T1000 (cell line): ENCODE data around the gene OSBPL5.
"Not testable (repeated sequence)": the region's sequence is repeated elsewhere in the genome, so short reads cannot be mapped to it uniquely, and the experiment has no call there.

ENCODE experiments used
- DNase-seq: peaks from one replicate; lab custom pipeline; 2025; ENCODE audit warnings: mixed read lengths; lab: John Stamatoyannopoulos, UW

Gene OSBPL5

DNA sequence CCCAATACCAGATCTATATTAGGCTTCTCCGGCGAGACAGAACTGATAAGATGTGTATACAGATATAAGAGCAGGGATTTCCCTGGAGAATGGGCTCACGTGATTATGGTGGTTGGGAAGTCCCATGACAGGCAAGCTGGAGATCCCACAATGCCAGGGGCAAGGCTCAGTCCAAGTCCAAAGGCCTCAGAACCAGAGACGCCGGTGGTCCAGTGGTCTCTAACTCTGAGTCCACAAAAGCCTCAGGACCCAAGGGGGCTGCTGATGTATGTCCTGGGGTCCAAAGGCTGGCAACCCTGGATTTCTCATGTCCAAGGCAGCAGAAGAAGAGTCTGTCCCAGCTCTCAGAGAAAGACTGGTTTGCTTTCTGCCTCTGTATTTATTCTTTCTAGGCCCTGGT lies 15.8 kb upstream of the OSBPL5 start:
- no peak for DNase-seq

- DNase-seq = no peak
These were observed 13.2 kb upstream of the OSBPL5 start for GRCh38 chr11:3178349-3178748.

GRCh38 chr11:3177931-3178330 lies 12.8 kb upstream of the OSBPL5 start:
- DNase-seq = no peak

DNA sequence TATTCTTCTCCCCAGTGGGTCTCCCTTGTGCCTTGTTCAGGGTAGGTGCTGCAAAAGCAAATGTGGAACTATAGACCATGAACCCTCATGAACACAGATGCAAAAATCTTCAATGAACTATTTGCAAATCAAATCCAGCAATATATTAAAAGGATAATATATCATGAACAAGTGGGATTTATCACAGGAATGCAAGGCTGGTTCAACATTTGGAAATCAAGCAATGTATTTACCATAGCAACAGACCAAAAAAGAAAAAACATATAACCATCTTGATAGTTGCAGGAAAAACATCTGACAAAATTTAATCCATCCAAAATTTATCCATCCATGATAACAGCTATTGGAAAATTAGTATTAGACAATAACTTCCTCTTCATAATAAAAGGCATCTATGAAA lies 11.4 kb upstream of the OSBPL5 start:
- DNase-seq = no peak

DNA sequence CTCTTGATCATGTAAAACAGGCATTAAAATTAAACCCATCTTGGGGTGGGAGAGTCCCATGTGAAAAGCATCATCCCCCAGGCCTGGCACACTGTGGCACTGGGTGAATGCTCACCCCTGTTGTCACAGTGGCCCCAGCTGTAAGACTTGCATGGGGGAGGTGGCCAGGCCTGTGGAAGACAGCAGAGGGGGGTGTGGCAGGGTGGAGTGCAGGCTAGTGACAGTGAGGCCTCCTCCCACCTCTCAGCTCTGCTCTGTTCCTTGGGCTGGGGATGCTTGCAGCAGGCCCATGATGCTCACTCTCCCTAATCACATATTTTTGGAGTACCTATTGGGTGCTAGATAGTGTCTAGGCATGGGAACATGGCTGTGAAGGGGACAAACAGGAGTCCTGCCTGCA lies 10.1 kb upstream of the OSBPL5 start:
- DNase-seq = no peak

- DNase-seq = no peak
These were observed 9.3 kb upstream of the OSBPL5 start for GRCh38 chr11:3174387-3174786.

- no peak for DNase-seq
These were observed 8.7 kb upstream of the OSBPL5 start for GRCh38 chr11:3173795-3174194.

- no peak for DNase-seq
These were observed 6.9 kb upstream of the OSBPL5 start for GRCh38 chr11:3171931-3172560.

DNA sequence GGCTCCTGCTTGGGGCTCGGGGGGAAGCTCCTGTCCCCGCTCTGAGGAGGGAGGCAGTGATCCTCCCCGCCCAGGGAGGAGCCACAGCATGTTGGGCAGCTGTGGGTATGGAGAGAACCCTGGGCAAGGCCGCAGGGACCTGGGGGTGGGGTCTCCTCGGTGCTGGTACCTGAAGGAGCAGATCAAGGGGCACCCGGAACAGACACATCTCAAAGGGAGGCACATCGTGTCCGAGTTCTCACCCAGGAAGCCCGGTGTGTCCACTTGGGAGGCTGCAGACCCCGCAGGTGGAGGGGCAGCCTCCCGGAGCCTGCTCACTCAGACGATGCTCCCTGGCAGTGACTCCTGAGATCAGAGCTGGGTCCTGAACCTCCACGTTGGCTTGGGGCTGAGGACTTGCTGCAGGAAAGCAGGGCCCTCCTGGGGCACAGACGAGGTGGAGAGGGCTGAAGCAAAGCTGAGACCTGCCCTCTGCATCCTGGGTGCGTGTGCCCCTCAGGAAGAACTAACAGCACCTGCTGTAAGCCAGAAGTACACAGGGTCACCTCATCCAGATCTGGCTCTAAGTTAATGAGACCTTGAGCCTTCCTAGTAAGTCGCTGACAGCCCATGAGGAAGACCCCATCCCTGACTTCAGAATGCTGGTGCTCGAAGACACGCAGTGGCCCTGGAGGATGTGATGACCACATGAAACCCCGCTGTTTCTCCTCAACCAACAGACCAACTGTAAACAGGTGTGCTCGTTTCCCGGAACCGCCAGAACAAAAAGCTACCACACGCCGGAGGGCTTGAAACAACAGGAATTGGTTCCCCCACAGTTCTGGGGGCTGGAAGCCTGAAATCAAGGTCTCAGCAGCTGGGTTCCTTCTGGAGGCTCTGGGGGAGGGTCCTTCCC lies 5.9 kb upstream of the OSBPL5 start:
- no peak for DNase-seq

DNA sequence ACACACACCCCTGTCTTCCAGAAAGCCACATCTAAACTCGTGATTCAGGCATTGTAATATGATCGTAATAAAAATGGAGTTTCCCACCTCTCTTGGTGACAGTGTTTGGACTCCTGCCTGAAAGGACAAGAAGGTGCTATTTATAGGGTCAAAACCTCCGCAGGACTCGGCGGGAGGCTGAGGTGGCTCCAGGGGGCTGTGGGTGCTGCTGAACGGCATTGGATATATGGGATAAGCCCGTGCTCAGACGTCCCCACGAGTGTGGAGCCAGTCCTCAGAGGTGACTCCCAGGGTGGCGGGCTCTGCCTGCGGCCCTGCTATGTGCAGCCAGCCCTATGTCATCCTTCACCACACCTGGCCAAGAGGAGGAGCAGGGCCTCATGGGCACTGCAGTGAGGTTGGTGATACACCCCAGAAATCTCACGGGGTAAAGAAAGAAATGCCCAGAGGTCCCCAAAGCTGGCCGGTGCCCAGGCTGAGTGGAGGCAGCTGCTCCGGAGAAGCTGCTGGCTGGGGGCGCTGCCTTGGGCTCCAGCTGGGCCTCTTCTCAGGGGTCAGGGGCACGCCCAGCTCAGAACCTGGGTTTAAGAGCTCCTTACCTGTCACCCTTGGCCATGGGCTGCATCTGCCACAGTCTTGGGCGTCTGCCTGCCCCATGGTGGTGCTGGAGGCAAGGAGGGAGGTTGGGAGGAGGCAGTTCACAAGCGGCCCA lies 5.1 kb upstream of the OSBPL5 start:
- no peak for DNase-seq

DNA sequence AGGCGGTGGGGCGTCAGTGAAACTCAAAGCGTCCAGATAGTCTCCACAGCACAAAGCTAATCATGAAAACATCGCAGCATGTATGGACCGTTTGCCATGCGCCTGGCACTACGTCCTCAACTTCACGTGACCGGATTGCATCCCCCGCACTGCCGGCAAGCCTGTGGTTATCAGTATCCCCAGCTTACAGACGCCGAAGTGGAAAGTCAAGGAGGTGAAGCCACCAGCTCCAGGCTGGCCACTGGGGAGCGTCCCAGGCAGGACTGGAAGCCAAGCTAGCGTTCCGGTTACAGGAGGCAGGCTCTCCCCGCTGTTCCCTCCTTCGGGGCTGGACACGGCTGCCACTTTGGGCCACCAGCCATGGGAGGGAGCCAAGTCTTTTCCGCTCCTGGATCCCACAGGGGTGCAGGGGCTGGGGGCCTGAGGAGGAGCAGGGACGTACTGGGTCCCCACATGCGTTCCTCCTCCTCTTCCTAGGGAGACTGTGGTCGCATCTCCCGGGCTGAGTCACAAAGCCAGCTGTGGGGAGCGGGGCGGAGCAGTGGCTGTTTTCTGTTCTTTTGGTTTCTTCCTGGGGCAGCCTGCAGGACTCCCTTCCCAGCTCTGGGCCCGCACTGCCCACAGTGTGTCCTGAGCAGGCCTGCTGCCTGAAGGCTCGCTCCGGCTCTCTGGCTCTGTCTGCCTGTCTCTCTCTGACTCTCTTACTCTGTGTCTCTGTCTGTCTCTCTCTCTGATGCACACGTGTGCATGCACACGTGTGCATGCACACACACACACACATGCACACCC lies 4.3 kb upstream of the OSBPL5 start:
- peak; percentile 48 for DNase-seq

DNA sequence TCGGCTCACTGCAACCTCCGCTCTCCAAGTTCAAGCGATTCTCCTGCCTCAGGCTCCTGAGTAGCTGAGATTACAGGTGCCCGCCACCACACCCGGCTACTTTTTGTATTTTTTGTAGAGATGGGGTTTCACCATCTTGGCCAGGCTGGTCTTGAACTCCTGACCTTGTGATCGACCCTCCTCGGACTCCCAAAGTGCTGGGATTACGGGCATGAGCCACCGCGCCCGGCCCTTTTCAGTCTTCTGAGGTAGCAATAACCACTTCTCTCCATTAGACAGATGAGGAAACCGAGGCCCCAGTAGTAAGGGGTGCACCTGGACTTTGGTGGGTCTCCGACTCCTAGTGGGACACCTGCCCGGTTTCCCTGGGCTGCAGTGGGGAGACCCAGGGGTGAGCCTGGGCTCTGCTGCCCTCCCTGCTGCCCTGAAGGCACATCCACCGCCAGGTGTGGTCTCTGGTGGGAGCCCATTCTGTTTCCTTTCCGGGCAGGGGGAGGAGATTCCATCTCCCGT lies 3.7 kb upstream of the OSBPL5 start:
- not testable (repeated sequence) for DNase-seq

DNA sequence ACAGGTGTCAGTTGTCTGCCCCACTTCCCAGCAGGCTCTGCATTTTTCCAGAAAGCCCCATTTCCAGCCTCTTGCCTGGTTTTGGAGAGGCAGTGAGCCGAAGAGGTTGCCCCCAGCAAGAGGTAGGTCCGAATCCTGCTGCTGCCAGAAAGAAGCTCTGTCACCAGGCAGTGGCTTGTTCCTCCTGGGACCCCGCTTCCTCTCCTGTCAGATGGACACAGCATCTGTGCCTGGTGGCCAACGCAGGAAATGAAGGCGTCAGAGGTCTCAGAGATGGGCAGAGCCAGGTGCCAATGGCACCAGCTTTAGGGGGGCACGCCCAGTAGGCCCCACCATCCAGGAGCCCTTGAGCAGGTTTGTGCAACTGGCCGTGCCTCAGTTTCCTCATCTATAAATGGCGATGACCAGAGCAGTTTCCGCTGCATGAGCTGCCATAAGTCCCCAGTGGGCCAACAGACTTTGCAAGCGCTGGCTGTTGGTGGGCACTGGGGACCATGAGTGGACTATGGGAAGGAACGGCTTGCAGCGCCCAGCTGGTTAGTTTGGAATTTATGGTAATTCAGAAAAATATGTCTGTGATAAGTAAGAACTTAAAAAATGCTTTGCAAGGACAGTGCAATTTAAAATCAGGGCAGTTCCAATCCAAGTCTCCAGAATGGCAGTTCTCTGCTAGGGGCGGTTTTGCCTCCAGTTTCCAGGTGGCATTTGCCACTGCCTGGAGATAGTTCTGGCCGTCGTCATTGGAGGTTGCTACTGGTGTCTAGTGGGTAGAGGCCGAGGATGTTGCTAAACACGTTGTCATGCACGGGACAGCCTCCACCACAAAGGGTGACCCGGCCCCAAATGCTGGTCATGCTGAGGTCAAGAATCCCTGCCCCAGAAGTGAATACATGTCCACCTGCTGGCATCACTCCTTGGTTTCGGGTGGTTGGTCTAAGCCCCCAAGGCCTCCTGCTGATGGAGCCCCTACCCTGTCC lies 2.3 kb upstream of the OSBPL5 start:
- DNase-seq = no peak

- DNase-seq = no peak
These were observed 1.4 kb upstream of the OSBPL5 start for GRCh38 chr11:3166268-3167142.

- DNase-seq = no peak
These were observed 782 bp upstream of the OSBPL5 start for GRCh38 chr11:3165916-3166267.

DNA sequence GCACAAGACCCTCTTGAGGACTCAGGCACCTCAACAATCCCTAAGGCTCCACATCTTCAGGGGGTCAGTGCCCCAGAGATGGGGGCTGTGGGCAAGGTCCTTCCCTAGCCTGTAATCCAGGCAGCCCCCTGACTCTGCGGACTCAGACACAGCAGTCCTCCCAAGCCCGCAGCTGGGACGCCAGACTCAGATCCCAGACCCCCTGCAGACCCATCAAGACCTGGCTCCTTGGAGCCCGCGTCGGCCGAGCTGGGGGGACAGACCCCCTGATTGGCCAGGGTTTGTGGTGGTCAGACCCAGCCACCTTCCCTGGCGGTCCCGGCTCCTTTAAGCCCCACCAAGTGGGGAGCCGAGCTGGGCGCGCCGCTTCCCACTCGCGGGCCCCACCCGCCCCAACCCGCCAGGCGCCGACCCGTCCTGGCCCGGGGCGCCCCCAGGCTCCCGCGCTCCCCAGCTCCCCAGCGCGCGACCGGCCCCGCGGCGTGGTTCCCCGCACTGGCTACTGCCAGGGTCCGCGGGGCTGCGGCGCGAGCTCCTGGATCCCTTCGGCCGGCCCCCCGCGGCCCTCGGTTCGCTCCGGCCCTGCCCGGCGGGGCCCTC lies 458 bp downstream of the OSBPL5 start:
- no peak for DNase-seq

DNA sequence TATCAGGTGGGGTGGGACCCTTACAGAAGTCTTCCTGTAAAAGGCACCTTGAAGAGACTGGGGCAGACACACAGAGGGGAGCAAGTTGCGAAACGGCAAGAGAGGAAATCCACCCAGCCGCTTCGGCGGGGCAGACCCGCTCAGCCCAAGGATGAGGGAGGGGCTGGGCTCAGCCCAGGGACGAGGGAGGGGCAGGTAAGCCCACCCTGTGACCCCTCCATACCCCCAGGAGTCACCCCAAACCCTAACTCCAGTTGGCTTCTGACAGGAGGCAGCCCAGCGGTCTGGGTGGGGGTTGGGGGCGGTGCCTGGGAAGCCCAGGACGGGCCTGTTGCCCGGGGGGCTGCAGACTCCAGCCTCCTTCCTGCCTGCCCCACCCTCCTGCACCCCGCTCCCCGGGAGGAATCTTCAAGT lies 965 bp downstream of the OSBPL5 start:
- DNase-seq = no peak

DNA sequence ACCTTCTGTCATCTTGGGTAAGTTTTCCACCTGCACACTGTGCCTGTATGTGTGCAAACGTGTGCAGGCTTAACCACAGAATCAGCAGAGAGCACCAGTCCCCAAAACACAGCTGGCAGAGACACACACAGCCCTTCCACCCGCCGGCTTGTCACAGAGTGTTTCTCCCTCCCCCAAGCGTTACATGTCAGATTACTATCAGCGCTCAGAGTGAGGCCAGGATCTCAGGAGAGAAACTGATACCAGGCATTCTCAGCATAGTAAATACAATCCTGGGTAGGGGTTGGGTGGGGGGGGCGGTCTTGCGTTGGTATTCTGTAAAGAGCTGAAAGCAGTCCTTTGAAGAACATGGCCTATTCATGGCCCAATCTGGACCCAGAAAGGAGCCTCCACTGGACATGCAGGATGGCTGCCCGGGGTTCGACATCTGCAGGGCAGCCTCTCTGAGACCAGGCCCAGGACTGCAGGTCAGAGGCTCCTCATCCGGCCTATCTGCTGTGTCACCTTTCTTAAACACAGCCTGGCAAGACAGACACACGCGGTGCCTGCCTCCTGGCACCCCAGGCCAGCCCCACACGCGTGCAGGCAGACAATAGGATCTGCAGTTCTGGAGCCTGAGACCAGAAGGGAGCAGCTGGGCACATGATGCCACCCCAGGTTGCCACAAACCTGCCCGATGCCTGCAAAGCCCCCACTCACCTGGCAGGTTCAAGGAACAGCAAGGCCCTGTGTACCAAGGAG lies 1.7 kb downstream of the OSBPL5 start:
- DNase-seq = no peak
